Ramos (cell line): ENCODE results near the gene CYB5RL.

Experiments used
- in situ Hi-C: fragments of 300-500 bp; cut with MboI; formaldehyde crosslinking; loops from one replicate; pipeline ENCODE4 v1.14.3; 2022; ENCODE audit warnings: low sequenced_read_pairs; ENCODE audit not compliant: unreplicated experiment

CYB5RL gene

GRCh38 chr1:54163051-54163450, 36.8 kb downstream of the CYB5RL start:
- in situ Hi-C loops = no loop called here

GRCh38 chr1:54161495-54162168, 38.2 kb downstream of the CYB5RL start:
- in situ Hi-C loops = no loop called here

- in situ Hi-C loops = no loop called here
Observed at GRCh38 chr1:54160351-54160750, 39.5 kb downstream of the CYB5RL start.

- in situ Hi-C loops = no loop called here
Observed at GRCh38 chr1:54159733-54160316, 40.0 kb downstream of the CYB5RL start.

- in situ Hi-C loops = no loop called here
Observed at GRCh38 chr1:54158071-54158470, 41.8 kb downstream of the CYB5RL start.

- in situ Hi-C loops = no loop called here
Observed at GRCh38 chr1:54157401-54157800, 42.4 kb downstream of the CYB5RL start.

- in situ Hi-C loops = no loop called here
Observed at GRCh38 chr1:54156986-54157385, 42.8 kb downstream of the CYB5RL start.

- in situ Hi-C loops = no loop called here
Observed at GRCh38 chr1:54156201-54156600, 43.6 kb downstream of the CYB5RL start.

- in situ Hi-C loops = no loop called here
Observed at GRCh38 chr1:54153535-54154439, 46.0 kb downstream of the CYB5RL start.

GRCh38 chr1:54152696-54153095, 47.1 kb downstream of the CYB5RL start, which contains the start of gene CDCP2:
TSS of gene CDCP2 (minus strand) at chr1:54153000. CDS start at chr1:54152922, 78 bp downstream.
- in situ Hi-C loops = no loop called here

- in situ Hi-C loops = no loop called here
Observed at GRCh38 chr1:54151013-54151412, 48.8 kb downstream of the CYB5RL start.
